Loucy (cell line): ENCODE data around the gene P4HB.

Source experiments
- H2AFZ ChIP-seq: fragments of 200-600 bp; sonication (generic); 2 replicates; pipeline ENCODE4 v1.6.0; 2016; ENCODE audit warnings: antibody characterized with exemption, mild to moderate bottlenecking, low read length, moderate library complexity
- H3F3A ChIP-seq: fragments of 200-600 bp; 2 replicates; pipeline ENCODE4 v1.6.0; 2016; ENCODE audit warnings: antibody characterized with exemption, low read depth, mild to moderate bottlenecking
- H3K27me3 ChIP-seq: fragments of 200-600 bp; sonication (generic); 2 replicates; pipeline ENCODE4 v1.6.1; 2014; ENCODE audit warnings: low read length, mild to moderate bottlenecking; ENCODE audit not compliant: insufficient read depth, poor library complexity, severe bottlenecking
- H3K36me3 ChIP-seq: fragments of 200-600 bp; sonication (generic); 2 replicates; pipeline ENCODE4 v1.6.1; 2016; ENCODE audit warnings: low read length; ENCODE audit not compliant: insufficient read depth
- H3K4me1 ChIP-seq: fragments of 200-600 bp; sonication (generic); 2 replicates; pipeline ENCODE4 v1.5.1; 2014; ENCODE audit warnings: low read length, mild to moderate bottlenecking; ENCODE audit not compliant: insufficient read depth, poor library complexity, severe bottlenecking
- H3K4me2 ChIP-seq: fragments of 200-600 bp; sonication (generic); 2 replicates; pipeline ENCODE4 v1.6.0; 2014; ENCODE audit warnings: antibody characterized with exemption, low read length, low read depth, mild to moderate bottlenecking; ENCODE audit not compliant: poor library complexity, severe bottlenecking
- H3K4me3 ChIP-seq: fragments of 200-600 bp; sonication (generic); 2 replicates; pipeline ENCODE4 v1.5.1; 2014; ENCODE audit warnings: low read length, mild to moderate bottlenecking, mixed read lengths; ENCODE audit not compliant: poor library complexity, severe bottlenecking
- H3K79me2 ChIP-seq: fragments of 200-600 bp; sonication (generic); 2 replicates; pipeline ENCODE4 v1.6.1; 2014; ENCODE audit warnings: low read length; ENCODE audit not compliant: insufficient read depth
- H3K9ac ChIP-seq: fragments of 200-600 bp; sonication (generic); 2 replicates; pipeline ENCODE4 v1.6.0; 2014; ENCODE audit warnings: mild to moderate bottlenecking, low read depth, low read length, moderate library complexity; ENCODE audit not compliant: poor library complexity, severe bottlenecking
- H3K9me2 ChIP-seq: fragments of 200-600 bp; sonication (generic); replicated peaks from 2 replicates; pipeline ENCODE4 v1.6.1; 2016; ENCODE audit warnings: low read depth, low read length, mixed read lengths
- H3K9me3 ChIP-seq: fragments of 200-600 bp; sonication (generic); 2 replicates; pipeline ENCODE4 v1.6.1; 2014; ENCODE audit warnings: mild to moderate bottlenecking, antibody characterized with exemption, low read length, low read depth; ENCODE audit not compliant: insufficient read depth
- H4K20me1 ChIP-seq: fragments of 200-600 bp; sonication (generic); 2 replicates; pipeline ENCODE4 v1.6.0; 2014; ENCODE audit warnings: antibody characterized with exemption, low read length, mild to moderate bottlenecking; ENCODE audit not compliant: insufficient read depth, poor library complexity, severe bottlenecking
- CTCF ChIP-seq: fragments of 200-600 bp; sonication (generic); conservative IDR thresholded peaks from 2 replicates; pipeline ENCODE4 v1.5.1; 2014; ENCODE audit warnings: mild to moderate bottlenecking, antibody characterized with exemption, low read length
- EZH2phosphoT487 ChIP-seq: fragments of 200-600 bp; IDR thresholded peaks from 2 replicates; pipeline ENCODE4 v1.6.1; 2018; ENCODE audit warnings: antibody characterized with exemption, mild to moderate bottlenecking, moderate library complexity, borderline replicate concordance

Gene P4HB

GRCh38 chr17:81901167-81902022, 41.1 kb upstream of the P4HB start:
- H3K27me3 ChIP-seq = no peaks in the 10 kb centered on the region
- no peaks in the 10 kb centered on the region for H3K4me1 ChIP-seq
- H3K36me3 ChIP-seq = no peaks in the 10 kb centered on the region; the same call in 1 of the 2 replicates
- H3K4me3 ChIP-seq = no peak overlapping the region
- TF ChIP-seq CTCF (no peak), EZH2phosphoT487 (no peak)
- no peak overlapping the region for H2AFZ ChIP-seq
- H3K4me2 ChIP-seq = no peak overlapping the region
- no peaks in the 10 kb centered on the region; the same call in 1 of the 2 replicates for H3F3A ChIP-seq
- H3K9me2 ChIP-seq = no peaks in the 10 kb centered on the region
- H3K79me2 ChIP-seq = no peaks in the 10 kb centered on the region
- no peaks in the 10 kb centered on the region for H4K20me1 ChIP-seq
- no peaks in the 10 kb centered on the region for H3K9me3 ChIP-seq
- H3K9ac ChIP-seq = no peak overlapping the region

- no peaks in the 10 kb centered on the region; the same call in 1 of the 2 replicates for H3K36me3 ChIP-seq
- no peaks in the 10 kb centered on the region for H3K4me1 ChIP-seq
- H3K9ac ChIP-seq = no peak overlapping the region
These were observed 40.0 kb upstream of the P4HB start for GRCh38 chr17:81900181-81900820.

More at GRCh38 chr17:81900181-81900820, 40.0 kb upstream of the P4HB start:
- Histone ChIP-seq H3K27me3 (no peaks in the 10 kb centered on the region), H3K9me2 (no peaks in the 10 kb centered on the region), H2AFZ (no peak overlapping the region), H3K4me2 (no peak overlapping the region), H3K4me3 (no peak overlapping the region), H3K79me2 (peaks cover 3% of the 10 kb centered on the region; the same call in 1 of the 2 replicates), H4K20me1 (no peaks in the 10 kb centered on the region), H3K9me3 (no peaks in the 10 kb centered on the region), H3F3A (no peaks in the 10 kb centered on the region; the same call in 1 of the 2 replicates)
- TF ChIP-seq CTCF (no peak), EZH2phosphoT487 (no peak)
